Spleen (tissue), 7 donors: ENCODE results near the gene CRB2.

ENCODE experiments used
- POLR2AphosphoS5 ChIP-seq, 3 donors: sonication (generic); formaldehyde crosslinking; IDR thresholded peaks; one replicate each; pipeline ENCODE4 v1.5.1; 2017; ENCODE audit warnings: antibody characterized with exemption in 3 of 3
- TF ChIP-seq, protein P1 (sequence below), 11 experiments: fragments of 200-600 bp in 7 of 11; fragments of 450-650 bp in 4 of 11; sonication (generic) in 4 of 11; IDR thresholded peaks in 8 of 11; conservative IDR thresholded peaks in 3 of 11; 1 replicate in 7 of 11; 2 replicates in 4 of 11; pipeline versions ENCODE4 v1.4.0 to v1.8.0; 2016 to 2021; ENCODE audit warnings: antibody characterized with exemption in 11 of 11, inconsistent platforms in 4 of 11, mild to moderate bottlenecking in 1 of 11
- donor health status: DM: no; HTN: no; CAD: no; lungs with moderate emphysema.
- donor health status: DM: no; HTN: no; CAD: no.
- donor health status: DM: no; HTN: no; CAD: no.

DNA sequence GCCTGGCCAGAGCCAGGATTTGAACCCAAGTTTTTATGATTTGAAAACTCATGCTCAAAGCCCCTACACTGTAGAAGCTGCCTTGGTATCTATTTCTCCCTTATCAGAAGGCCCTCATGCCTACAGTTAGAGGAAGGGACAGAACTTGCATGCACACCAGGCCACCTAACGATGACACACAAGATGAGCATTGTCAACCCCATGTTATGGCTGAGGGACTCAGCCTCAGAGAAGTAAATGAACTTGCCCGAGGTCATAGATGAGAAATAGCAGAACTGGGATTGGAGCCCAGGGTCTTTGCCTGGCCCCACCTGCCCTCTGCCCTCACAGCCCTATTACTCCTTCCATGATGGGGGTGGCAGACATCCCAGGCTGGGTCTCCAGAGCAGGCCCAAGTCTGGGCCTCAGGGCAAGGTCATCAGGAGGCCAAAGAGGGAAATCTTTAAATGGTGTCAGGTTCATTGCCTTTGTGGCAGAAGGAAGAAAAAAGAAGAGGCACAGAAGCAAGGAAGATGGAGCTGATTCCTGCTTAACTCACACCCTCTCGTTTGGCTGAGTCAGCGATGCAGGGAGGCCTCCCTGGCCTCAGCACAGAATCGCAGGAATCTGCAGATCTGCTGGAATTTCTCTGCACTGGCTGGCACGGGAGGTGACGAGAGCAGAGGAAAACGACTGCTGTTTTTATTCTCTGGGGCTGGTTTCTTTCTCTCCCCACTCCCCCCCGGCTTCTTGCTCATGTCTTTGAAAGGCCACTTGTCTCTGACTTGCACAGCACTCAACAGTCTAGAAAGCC, 20.6 kb upstream of the CRB2 start:
- no peak for TF ChIP-seq POLR2AphosphoS5 (IDR thresholded peaks at IDR 0.05)
- TF ChIP-seq, protein P1, sequence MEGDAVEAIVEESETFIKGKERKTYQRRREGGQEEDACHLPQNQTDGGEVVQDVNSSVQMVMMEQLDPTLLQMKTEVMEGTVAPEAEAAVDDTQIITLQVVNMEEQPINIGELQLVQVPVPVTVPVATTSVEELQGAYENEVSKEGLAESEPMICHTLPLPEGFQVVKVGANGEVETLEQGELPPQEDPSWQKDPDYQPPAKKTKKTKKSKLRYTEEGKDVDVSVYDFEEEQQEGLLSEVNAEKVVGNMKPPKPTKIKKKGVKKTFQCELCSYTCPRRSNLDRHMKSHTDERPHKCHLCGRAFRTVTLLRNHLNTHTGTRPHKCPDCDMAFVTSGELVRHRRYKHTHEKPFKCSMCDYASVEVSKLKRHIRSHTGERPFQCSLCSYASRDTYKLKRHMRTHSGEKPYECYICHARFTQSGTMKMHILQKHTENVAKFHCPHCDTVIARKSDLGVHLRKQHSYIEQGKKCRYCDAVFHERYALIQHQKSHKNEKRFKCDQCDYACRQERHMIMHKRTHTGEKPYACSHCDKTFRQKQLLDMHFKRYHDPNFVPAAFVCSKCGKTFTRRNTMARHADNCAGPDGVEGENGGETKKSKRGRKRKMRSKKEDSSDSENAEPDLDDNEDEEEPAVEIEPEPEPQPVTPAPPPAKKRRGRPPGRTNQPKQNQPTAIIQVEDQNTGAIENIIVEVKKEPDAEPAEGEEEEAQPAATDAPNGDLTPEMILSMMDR (IDR thresholded peaks at IDR 0.05 in 8 of 11, conservative IDR thresholded peaks at IDR 0.05 in 3 of 11) = no peak
